Stimulated activated CD4-positive, alpha-beta T cell treated with anti-CD3 and anti-CD28 coated beads, Interleukin-4, amount 100 ng/mL, for 4 hours (primary cell): ENCODE results near the gene PFKFB3.
"Not testable (repeated sequence)": the region's sequence is repeated elsewhere in the genome, so short reads cannot be mapped to it uniquely, and the experiment has no call there.

Experiments used
- DNase-seq, 2 experiments: peaks; one replicate each; pipeline ENCODE4 v3.0.0-alpha.2; 2020

PFKFB3 gene

DNA sequence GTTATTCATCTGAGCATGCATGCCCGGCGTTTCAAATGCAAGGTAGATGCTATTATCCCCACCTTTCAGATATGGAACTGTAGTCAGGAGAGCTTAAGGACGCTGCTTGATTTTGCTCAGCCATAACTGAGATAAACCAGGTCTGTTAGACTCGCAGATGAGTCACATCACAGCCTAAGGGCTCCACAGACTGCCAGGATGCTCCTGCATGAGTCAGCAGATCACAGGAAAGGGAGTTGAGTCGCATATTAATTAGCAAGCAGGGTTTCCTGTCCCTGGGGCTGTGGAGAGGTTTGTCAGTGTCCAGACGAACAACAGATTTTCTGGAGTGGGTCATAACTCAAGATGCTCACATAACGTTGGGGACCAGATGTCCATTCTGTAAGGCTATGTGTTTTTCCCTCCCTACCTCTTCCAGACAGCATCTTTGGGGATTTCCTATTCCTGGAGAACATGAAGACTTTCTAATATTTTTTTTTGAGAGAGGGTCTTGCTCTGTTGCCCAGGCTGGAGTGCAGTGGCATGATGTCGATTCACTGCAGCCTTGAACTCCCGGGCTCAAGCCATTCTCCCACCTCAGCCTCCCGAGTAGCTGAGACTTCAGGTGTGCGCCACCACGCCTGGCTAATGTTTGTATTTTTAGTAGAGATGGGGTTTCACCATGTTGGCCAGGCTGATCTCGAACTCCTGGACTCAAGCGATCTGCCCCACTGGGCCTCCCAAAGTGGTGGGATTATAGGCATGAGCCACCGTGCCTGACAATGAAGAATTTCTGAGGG, 36.7 kb downstream of the PFKFB3 start:
- DNase-seq = peak; percentile 46 to 83

DNA sequence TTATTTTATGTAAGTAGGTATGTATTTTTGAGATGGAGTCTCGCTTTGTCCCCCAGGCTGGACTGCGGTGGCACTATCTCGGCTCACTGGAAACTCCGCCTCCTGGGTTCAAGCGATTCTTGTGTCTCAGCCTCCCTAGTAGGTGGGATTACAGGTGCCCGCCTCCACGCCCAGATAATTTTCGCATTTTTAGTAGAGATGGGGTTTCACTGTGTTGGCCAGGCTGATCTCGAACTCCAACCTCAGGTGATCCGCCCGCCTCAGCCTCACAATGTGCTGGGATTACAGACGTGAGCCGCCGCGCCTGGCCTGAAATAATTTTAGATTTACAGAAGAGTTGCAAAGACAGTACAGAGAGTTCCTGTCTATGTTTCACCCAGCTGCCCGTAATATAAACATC, 37.5 kb downstream of the PFKFB3 start:
- no peak for DNase-seq

DNA sequence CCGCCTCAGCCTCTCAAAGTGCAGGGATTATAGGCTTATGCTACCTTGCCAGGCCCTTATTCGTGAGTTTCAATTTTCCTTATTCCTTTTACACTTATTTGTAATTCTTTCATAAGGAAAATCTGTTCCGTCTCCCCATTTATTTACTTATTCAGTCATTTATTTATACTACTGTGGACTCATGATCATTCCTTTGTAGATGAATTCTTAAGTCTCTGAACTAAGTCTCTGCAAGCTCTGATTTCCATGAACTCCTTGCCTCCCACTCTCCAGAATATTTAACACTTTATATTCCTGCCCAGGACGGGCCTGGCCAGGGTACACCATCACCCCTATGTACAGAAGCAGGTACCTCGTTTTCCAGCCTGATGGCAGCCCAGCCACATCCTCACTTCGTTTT, 39.4 kb downstream of the PFKFB3 start:
- no peak for DNase-seq

DNA sequence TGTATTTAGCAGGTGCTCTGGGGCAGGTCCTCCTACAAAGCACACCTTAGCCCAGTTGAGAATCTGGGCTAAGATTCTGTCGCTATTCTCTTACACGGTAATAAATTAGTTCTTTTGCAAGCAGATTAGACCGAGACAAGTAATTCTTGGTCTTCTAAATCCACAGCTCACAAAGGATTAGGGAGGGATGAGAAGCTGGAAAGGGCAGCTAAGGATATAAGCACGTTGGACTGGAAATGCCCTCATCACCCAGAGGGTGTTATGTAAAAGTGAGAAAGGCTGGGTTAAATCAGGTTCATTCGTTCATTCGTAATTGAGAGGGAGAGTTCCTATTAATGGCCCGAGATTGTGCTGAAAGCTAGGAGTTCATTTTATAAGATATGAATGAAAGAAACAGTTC, 41.8 kb downstream of the PFKFB3 start:
- no peak for DNase-seq

DNA sequence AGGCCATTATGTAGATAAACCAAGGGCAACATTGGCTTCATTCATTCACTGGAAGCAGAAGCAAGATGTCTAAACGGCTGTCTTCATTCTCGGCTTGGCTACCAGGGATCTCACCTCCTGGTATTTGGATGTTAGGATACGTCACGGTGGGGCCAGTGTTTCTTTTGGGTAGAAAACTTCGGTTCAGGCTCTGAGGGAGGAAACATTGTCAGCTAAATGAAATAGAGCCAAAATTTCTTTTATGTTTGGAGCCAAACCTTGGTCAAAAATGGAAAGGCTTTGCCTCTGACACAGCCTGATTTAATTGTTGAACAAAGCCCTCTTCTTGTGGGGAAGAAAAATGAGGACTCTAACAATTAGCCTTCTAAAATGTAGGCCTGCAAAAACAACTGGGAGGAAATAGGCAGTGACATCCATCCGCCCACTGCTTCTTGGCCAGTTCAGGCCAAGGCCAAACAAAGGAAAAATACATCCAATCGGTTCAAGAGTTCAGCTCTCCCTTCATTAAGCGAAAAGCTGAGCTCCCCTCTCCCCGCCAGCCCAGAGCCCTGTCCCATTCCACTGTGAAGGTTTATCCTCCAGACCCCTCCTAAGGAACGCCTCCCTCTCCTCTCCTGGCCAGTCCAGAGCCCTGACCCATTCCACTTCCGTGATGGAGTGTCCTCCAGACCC, 44.4 kb downstream of the PFKFB3 start:
- DNase-seq = no peak

DNA sequence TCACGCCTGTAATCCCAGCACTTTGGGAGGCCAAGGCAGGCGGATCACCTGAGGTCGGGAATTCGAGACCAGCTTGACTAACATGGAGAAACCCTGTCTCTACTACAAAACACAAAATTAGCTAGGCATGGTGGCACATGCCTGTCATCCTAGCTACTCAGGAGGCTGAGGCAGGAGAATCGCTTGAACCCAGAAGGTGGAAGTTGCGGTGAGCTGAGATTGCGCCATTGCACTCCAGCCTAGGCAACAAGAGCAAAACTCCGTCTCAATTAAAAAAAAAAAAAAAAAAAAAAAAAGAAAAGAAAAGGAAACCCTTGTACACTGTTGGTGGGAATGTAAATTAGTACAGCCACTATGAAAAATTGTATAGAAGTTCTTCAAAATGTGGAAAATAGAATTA, 46.2 kb downstream of the PFKFB3 start:
- not testable (repeated sequence) for DNase-seq

DNA sequence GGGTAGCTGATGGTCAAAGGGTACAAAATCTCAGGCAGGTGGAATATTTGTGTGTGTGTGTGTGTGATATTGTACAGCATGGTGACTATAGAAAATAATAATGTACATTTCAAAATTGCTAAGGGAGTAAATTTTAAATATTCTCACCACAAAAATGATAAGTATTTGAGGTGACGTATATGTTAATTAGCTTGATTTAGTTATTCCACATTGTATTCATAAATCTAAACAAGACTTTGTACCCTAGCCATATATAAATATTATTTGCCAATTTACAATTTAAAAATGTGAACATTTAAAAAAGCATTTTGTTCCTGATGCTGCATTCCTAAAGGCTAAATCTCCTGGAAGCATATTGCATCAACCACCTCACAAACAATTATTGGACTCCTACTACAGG, 47.0 kb downstream of the PFKFB3 start:
- DNase-seq = no peak

DNA sequence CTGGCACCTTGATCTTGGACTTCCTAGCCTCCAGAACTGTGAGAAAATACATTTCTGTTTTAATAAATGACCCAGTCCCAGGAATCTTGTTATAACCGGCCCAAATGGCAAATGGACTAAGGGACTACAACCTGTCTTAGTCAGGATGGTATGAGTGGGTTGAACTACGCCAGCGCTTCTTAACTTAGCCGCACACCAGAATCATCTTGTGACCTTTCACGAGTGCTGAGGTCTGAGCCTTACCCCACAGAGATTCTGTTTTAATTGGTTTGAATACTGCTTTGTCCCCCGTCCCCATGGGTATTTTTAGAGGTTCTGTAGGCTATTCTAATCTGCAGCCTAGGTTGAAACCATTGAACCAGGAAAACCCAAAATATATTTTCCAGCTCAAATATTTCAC, 48.0 kb downstream of the PFKFB3 start:
- no peak for DNase-seq

DNA sequence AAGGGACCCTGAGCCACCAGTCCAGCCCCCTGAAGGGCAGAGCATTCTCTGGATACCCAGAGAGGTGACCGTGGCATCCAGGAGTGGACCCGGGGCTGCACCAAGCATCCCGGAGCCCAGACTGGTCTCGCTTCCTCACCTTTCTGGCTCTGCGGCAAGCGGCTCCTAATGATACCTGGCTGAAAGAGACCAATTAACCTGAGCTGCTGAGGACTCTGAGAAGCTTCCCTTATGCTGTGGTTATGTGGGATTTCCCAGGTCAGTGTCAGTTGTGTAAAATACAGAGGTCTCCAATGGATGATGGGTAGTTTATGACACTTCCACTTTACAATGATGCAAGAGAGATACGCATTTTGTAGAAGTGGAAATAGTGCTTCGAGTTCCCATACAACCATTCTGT, 51.5 kb downstream of the PFKFB3 start:
- DNase-seq = no peak

DNA sequence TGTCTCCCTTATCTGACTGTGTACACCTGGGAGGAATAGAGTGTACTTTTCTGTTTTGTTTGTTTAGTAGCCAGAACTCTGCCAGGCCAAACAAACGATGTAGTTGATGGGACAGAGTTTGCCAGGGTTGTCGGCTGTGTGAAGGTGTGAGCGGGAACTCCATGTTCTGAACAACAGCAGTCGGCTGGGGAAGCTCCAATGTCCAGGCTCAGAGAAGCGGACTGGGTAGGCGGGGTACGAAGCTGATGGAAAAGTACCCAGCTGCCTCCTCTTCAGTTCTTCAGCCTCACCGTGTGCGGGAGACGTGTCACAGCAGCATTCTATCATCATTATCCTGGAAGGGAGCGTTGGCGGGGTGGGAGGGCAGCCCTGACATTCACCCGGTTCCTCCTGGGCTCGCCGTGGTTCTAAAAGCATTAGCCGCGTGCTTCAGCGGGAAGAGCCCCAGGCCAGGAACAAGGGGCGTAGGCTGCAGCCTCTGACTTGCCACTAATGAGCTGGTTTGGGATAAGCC, 52.9 kb downstream of the PFKFB3 start:
- no peak for DNase-seq

DNA sequence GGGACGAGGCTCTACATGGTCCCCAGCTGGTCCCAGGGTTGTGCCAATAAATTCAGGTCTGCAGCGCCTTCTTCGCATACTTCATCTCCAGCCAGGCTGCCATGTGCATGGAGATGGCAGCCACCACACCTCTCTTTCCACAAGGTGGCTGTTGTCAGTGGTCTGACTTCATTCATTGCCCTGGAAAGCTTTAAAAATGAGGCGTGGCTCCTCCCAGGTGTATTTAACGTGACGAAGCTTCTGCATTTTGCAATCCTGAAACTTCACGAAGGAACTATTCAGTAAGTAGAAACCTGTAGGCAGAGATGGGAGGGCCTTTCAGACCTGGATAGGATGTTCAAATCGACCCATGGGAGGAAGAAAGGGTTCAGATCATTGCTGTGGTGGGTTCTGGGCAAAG, 53.7 kb downstream of the PFKFB3 start:
- no peak for DNase-seq

DNA sequence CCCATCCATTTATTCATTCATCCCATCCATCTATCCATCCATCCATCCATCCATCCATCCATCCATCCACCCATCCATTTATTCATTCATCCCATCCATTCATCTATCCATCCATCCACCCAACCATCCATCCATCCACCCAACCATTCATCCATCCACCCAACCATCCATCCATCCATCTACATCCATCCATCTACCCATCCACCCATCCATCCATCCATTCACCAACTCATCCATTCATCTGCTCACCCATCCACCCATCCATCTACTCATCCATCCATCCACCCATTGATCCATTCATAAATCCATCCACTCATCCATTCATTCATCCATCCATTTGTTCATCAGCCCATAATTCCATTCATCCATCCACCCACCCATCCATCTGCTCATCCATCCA, 56.4 kb downstream of the PFKFB3 start:
- no peak for DNase-seq

DNA sequence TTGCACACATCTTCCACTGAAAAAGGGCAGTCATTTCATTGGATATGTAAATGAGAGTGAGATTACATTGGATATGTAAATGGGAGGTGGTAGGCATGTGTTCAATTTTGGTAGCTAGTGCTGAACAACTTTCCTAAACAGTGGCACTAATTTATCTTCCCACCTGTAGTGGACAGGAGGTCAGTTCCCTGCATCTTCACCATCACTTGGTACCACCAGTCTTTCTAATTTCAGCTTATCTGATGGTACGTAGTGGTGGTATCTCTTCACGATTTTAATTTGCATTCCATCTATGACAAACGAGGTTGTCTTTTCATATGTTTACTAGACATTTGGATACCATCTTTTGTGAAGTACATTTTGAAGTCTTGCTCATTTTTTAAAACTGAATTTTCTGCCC, 58.1 kb downstream of the PFKFB3 start:
- no peak for DNase-seq

DNA sequence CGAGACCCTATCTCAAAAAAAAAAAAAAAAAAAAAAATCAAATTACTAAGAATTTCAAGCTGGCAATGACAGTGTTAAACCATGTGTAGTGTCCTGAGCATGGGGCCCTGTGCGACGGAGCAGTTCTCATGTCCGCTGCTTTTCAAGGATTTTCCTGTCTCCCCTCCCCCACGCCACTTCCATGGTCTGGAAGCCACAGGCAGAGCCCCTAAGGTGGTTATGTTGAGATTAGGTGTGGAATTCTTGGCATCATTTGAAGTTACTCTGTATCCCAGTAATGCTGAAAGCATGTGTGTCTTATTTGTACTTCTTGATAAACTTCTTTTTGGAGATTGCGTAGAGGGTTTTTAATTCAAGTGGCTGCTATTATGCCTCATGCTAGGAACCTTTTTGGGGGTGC, 65.2 kb downstream of the PFKFB3 start:
- DNase-seq = no peak

DNA sequence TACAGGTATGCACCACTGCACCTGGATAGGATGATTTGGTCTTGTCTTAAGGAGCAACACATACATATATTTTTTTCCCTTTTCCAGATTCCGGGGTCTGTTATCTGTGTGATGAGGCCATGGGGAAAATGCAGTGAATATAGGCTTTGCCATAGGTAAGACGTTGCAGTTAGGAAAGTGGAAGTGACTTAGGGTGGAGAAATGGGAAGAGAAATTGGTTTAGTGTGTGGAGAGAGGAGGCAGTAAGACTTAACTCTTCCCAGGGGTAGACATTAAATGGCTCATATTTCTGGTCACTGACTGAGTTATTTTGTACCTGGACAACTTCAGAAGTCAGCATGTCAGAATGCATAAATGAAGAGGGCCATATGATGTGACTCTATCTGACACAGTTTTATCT, 66.7 kb downstream of the PFKFB3 start:
- DNase-seq = no peak

DNA sequence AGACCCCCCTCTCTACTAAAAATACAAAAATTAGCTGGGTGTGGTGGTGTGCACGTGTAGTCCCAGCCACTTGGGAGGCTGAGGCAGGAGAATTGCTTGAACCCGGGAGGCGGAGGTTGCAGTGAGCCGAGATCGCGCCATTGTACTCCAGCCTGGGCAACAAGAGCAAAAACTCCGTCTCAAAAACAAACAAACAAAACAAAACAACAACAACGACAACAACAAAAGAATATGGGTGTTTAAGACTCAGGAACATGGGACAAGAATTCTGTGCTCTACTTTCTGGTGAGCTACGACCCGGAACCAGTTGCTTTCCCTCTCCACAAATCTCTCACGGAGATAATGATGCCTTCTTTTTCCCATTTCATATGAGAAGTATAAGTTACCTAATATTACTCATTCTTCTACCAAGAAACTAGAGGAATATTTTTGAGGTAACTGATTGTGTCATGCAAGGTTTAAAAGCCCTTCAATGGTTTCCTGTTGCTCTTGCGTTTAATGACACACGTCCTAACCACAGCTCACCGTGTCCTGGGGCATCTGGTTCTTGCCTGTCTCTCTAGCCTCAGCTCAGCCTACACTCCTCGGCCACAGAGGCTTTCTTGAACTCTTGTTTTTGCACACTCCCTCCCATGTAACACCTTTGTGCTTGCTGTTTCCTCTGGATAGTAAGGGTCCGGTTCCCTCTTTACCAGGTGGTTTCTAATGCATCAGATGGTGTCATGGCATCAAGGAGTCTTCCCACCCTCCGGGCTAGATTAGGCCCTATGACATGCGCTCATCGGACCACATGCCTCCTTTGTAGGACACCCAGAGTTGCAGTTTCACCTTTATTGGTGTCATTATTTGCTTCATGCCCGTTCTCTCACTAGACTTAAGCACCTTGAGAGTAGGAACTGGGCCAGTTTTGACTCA, 67.5 kb downstream of the PFKFB3 start:
- DNase-seq = peak; percentile 36 to 65

DNA sequence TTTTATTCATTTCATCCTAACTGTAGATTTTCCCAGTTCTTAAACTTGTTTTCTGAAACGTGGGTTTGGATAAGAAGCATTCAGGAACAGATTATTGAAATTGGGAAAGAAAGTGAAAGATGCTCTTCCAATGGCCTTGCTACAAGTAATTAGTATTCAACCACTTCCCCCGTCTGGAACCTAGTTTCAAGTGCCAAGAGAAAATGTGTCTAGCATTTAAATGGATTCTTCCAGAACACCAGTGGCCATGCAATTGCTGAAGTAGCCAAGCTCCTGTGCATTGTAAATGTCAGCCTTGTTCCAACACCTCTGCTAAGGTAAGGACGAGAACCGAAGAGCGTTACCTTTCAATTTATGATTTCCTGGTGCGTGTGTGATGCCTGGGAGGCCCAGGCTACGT, 68.2 kb downstream of the PFKFB3 start:
- DNase-seq = no peak

DNA sequence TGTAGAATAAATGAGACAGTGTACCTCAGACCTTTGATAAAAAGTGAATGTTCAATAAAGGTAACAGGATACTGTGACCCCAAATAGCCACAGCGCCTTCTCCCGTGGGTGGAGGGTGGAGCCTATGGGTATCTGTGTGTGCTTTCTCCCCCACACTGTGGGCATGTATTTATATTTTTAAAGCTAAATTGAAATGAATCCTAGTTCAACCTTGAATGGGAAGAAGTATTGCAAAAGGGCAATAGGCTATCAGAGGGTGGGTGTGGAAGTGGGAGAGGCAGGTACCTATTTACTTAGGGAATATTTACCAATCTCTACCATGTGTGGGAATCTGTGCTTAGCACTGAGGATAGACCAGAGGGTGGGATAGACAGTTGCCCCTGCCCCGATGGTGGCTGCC, 68.9 kb downstream of the PFKFB3 start:
- no peak for DNase-seq

DNA sequence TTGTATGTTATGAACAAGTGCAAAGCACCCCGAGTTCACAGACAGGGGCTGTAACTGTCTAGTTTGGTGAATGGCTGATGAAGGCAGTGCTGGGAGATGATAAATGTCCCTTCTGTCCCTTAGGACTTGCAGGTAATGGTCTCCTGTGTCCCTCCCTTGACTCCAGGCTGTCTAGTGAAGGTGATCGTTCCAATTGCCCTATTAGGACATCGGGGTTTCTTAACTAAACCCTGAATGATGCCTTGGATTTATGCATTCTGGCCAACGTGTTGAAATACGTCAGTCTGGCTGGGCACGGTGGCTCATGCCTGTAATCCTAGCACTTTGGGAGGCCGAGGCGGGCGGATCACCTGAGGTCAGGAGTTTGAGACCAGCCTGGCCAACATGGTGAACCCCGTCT, 69.4 kb downstream of the PFKFB3 start:
- no peak for DNase-seq

DNA sequence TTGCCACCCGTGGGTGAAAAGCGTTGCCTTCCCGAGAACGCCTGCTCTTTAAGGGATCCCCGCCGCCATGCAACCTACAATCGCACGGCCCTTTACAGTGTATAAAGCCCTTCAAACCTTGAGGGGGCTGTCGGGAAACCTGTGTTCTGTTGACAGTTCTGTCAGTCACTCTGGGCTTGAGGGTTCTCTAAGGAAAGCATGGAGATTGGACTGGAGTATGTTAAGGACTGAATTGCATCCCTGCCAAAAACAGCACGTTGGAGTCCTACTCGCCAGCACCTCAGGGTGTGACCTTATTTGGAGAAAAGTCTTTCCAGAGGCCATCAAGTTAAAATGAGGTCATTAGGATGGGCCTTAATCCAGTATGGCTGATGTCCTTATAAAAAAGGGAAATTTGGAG, 70.6 kb downstream of the PFKFB3 start:
- no peak for DNase-seq

DNA sequence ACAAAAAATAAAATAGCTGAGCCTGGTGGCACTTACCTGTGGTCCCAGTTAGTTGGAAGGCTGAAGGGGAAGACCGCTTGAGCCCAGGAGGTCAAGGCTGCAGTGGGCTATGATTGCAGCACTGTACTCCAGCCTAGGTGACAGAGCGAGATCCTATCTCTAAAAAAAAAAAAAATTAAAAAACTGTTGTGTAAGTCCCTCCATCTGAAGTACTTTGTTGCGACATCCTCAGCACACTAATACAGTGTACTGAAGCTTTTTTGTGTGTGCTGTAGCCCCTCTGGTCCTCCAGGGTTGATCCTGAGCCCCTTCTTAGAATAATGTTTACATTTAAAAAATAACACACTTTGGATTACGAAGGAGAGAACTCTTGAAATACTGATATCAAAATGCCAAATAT, 71.3 kb downstream of the PFKFB3 start:
- no peak for DNase-seq

DNA sequence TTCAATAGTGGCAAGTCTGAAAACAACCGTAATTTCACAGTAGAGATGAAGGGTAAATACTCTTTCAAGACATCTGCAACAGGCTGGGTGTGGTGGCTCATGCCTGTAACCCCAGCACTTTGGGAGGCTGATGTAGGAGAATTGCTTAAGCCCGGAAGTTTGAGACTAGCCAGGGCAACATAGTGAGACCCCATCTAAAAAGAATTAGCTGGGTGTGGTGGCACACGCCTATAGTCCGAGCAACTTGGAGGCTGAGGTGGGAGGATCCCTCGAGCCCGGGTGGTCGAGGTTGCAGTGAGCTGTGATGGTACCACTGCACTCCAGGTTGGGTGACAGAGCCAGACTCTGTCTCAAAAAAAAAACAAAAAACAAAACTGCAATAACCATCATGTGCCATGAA, 71.8 kb downstream of the PFKFB3 start:
- DNase-seq = no peak
